PFSK-1 (cell line): Measurements from ENCODE around the gene SLC38A8.

Experiments
- POLR2AphosphoS5 ChIP-seq: IDR thresholded peaks from 2 replicates; pipeline ENCODE4 v1.6.1; 2012; ENCODE audit warnings: low read depth, mild to moderate bottlenecking, control low read depth, low read length, moderate library complexity
- TAF1 ChIP-seq: IDR thresholded peaks from 2 replicates; pipeline ENCODE4 v1.6.1; 2012; ENCODE audit warnings: low read length, control low read depth, borderline replicate concordance; ENCODE audit not compliant: insufficient read depth
- TF ChIP-seq, protein P1 (sequence below), 2 experiments: IDR thresholded peaks; 2 replicates each; pipeline versions ENCODE4 v1.6.1 to v1.8.0; 2011 to 2012; ENCODE audit warnings: low read depth in 2 of 2, low read length in 2 of 2, control low read depth in 1 of 2, inconsistent platforms in 1 of 2, mild to moderate bottlenecking in 1 of 2, moderate library complexity in 1 of 2; ENCODE audit not compliant: insufficient read depth in 1 of 2

DNA sequence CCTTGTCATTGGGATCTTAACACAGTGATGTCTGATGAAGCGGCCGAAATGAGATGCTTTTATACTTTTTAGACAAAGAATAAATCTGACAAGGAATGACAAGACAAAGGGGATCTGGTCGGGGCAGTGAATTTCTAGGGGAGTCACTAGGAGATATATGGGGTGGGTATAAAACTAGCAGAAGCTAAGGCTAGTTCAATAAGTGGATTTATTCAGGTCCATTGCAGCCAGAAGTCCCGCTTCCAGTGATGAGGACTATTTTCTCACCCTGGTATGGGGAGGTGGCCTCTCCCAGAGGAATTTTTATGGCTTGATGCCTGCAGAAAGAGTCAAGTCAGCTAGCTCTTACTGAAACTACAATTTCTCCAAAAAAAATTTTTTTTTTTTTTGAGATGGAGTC, 23.9 kb downstream of the SLC38A8 start:
- no peak for TF ChIP-seq TAF1
- TF ChIP-seq POLR2AphosphoS5, result no peak
- TF ChIP-seq, protein P1, sequence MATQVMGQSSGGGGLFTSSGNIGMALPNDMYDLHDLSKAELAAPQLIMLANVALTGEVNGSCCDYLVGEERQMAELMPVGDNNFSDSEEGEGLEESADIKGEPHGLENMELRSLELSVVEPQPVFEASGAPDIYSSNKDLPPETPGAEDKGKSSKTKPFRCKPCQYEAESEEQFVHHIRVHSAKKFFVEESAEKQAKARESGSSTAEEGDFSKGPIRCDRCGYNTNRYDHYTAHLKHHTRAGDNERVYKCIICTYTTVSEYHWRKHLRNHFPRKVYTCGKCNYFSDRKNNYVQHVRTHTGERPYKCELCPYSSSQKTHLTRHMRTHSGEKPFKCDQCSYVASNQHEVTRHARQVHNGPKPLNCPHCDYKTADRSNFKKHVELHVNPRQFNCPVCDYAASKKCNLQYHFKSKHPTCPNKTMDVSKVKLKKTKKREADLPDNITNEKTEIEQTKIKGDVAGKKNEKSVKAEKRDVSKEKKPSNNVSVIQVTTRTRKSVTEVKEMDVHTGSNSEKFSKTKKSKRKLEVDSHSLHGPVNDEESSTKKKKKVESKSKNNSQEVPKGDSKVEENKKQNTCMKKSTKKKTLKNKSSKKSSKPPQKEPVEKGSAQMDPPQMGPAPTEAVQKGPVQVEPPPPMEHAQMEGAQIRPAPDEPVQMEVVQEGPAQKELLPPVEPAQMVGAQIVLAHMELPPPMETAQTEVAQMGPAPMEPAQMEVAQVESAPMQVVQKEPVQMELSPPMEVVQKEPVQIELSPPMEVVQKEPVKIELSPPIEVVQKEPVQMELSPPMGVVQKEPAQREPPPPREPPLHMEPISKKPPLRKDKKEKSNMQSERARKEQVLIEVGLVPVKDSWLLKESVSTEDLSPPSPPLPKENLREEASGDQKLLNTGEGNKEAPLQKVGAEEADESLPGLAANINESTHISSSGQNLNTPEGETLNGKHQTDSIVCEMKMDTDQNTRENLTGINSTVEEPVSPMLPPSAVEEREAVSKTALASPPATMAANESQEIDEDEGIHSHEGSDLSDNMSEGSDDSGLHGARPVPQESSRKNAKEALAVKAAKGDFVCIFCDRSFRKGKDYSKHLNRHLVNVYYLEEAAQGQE (IDR thresholded peaks at IDR 0.05; ENCODE audit: insufficient read depth in 1 of 2, low read depth in 2 of 2, low read length in 2 of 2), result no peak
